DMS153 (cell line): ENCODE measurements around the gene NKAIN2.
"Not testable (repeated sequence)": the region's sequence is repeated elsewhere in the genome, so short reads cannot be mapped to it uniquely, and the experiment has no call there.

Experiments
- DNase-seq: peaks from one replicate; lab custom pipeline; 2025; lab: John Stamatoyannopoulos, UW

Gene NKAIN2

GRCh38 chr6:124334359-124334758 lies 530.7 kb downstream of the NKAIN2 start:
- no peak for DNase-seq

GRCh38 chr6:124339610-124340334 lies 536.1 kb downstream of the NKAIN2 start:
- no peak for DNase-seq

GRCh38 chr6:124348339-124348738 lies 544.7 kb downstream of the NKAIN2 start:
- not testable (repeated sequence) for DNase-seq

- no peak for DNase-seq
Measured at GRCh38 chr6:124355146-124355545, 551.5 kb downstream of the NKAIN2 start.

GRCh38 chr6:124356276-124356810 lies 552.7 kb downstream of the NKAIN2 start:
- no peak for DNase-seq

GRCh38 chr6:124356811-124357210 lies 553.1 kb downstream of the NKAIN2 start:
- no peak for DNase-seq

- no peak for DNase-seq
Measured at GRCh38 chr6:124368131-124368530, 564.5 kb downstream of the NKAIN2 start.

GRCh38 chr6:124371974-124372475 lies 568.4 kb downstream of the NKAIN2 start:
- DNase-seq = no peak

GRCh38 chr6:124373386-124373785 lies 569.7 kb downstream of the NKAIN2 start:
- DNase-seq = no peak

- DNase-seq = no peak
Measured at GRCh38 chr6:124389127-124389526, 585.5 kb downstream of the NKAIN2 start.

- no peak for DNase-seq
Measured at GRCh38 chr6:124393536-124393935, 589.9 kb downstream of the NKAIN2 start.

- no peak for DNase-seq
Measured at GRCh38 chr6:124396361-124396760, 592.7 kb downstream of the NKAIN2 start.

GRCh38 chr6:124400261-124400999 lies 596.8 kb downstream of the NKAIN2 start:
- DNase-seq = no peak

GRCh38 chr6:124410425-124410824 lies 606.8 kb downstream of the NKAIN2 start:
- DNase-seq = not testable (repeated sequence)

- not testable (repeated sequence) for DNase-seq
Measured at GRCh38 chr6:124412657-124413056, 609.0 kb downstream of the NKAIN2 start.

- peak; percentile 28 for DNase-seq
Measured at GRCh38 chr6:124420116-124420840, 616.6 kb downstream of the NKAIN2 start.

- DNase-seq = no peak
Measured at GRCh38 chr6:124423621-124424020, 620.0 kb downstream of the NKAIN2 start.

GRCh38 chr6:124430740-124431318 lies 627.2 kb downstream of the NKAIN2 start:
- no peak for DNase-seq

GRCh38 chr6:124432620-124433019 lies 629.0 kb downstream of the NKAIN2 start:
- no peak for DNase-seq

GRCh38 chr6:124433387-124434160 lies 629.9 kb downstream of the NKAIN2 start:
- DNase-seq = peak; percentile 94

- no peak for DNase-seq
Measured at GRCh38 chr6:124434421-124434820, 630.8 kb downstream of the NKAIN2 start.
